GM04503 (cell line): ENCODE data around the gene DGKH.
"Not testable (repeated sequence)": the region's sequence is repeated elsewhere in the genome, so short reads cannot be mapped to it uniquely, and the experiment has no call there.

Experiments used
- DNase-seq: peaks from one replicate; pipeline ENCODE4 v3.0.0-alpha.2; 2012; ENCODE audit warnings: low read depth

DGKH gene

DNA sequence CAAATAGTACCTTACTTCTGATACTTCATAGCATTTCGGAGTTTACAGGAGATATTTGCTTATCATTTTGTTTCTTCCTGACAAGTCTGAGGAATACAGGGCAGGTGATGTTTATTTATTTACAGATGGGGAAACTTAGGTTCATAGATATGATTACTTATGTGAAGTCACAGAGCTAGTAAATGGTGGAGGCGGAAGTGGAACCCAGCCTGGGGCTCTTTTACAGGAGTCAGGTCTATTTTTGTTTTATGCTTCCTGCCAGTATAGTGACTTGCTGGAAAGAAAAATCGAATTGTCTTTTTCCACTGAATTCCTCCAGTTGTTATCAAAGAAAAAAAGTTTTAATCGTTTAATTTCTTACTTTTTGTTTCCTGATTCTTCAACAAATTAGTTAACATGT, 66.5 kb downstream of the DGKH start:
- DNase-seq, result no peak

DNA sequence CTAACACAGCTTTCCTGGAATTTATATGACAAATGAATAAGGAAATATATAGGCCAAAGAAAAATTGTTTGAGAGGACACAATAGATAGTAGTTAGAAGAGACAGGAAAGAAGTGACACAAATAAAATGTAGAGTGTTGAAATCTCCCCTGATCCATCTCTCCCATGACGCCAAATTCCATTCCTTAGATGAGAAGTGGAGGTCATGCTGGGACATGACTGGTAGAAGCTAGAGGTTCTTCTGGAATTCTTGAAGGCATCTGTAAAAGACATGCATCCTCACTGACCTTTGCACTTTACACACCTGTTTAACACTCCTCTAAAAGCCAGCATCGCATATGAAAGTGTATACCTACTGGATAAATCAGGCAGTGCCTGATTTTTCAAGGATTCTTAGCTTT, 67.8 kb downstream of the DGKH start:
- DNase-seq, result no peak

DNA sequence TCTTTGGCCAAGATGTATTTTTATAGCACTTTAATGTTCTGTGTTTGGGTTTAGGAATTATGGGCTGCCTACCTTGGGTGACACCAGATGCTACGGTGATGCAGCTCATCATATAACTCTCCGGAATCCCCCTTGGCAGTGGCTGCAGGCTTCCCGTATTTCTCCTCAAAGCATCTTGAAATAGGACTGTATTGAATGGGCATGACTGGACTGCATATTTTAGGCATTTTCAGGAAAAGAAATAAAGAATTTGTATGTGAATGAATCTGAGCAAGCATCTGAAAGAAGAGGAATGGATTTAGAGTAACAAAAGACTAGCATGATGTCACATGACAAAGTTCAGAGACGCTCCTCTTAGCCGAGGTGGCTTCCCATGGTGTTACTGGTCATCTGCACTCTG, 70.6 kb downstream of the DGKH start:
- no peak for DNase-seq

DNA sequence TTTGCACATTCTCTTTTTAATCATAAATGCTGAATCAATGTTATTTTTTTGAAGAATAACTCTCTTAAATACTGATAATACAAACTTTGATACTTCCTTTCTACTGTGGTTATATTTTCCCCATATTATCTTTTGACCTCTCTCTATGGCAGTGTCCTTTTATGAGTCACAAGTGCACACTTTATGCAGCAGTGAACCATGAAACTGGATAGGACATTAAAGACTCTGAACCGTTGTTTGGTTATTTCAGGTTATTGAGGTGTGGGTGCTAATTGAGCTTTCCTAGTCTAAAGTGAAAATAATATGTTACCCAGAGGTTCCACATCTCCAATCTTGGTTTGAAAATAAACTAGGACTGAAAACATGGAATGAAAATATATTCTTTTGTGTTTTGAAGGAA, 71.4 kb downstream of the DGKH start:
- no peak for DNase-seq

DNA sequence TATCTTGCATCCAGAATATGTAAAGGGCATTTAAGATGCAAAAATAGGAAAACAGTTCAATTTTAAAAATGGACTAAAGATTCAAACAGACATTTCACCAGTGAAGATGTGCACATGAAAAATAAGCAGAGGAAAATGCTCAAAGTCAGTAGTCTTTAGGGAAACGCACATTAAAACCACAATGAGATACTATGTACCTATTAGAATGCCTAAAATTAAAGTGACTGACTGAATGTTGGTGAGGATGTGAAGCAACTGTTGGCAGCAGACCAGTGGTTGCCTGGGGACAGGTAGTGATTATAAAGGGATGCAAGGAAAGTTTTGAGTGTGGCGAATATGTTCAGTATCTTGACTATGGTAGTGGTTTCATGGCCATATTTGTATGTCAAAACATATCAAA, 75.2 kb downstream of the DGKH start:
- no peak for DNase-seq

DNA sequence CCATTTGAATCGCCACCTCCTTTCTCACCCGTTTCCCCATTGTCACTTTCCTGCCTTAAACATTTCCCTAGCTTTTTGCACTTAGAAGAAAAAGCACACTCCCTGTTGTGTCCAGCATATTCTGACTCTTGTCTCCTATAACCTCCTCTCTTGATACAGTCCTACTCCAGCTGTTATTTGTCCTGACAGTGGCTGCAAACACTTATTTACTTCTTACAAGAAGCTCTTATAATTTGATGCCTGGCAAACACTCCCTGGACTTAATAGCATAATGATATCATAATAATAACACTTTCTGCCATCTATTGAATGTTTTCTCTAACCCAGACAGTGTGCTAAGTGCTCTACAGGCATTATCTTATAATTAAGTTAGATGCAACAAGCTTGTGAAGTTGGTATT, 76.6 kb downstream of the DGKH start:
- DNase-seq, result no peak

DNA sequence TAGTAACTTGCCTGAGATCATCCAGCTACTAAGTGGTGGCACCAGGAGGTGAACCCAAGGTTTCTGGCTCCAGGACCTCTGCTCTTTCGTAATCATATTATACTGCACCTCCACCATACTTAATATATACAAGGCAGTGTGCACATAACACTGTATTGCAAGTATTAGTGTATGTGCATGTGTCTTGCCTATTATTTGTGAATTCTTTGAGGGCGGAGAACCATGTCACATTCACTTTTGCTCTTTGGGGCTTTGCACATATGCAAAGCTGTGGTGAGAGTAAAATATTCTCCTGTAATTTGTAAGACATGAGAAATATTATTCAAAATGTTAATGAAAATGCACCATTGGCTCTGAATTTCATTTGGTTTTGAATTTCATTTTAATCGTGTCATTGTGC, 78.6 kb downstream of the DGKH start:
- DNase-seq, result no peak

DNA sequence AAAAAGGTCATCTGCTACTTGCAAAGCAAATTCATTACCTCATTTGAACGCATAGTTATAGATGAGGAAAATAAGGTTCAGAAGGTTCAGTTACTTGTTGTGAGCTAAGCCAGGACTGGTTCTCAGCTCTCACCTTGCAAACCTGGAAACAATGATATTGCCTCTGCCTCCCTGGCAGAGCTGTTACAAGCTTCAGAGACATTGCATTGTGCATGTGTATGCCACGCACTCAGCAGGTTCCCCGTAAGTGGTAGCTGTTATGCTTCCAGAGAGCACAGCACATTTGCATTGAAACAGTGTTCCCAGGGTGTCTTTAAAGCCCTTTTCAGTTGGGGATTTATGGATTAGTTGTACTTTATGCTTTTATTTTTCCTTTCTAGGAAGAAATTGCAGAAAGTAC, 80.6 kb downstream of the DGKH start:
- no peak for DNase-seq

DNA sequence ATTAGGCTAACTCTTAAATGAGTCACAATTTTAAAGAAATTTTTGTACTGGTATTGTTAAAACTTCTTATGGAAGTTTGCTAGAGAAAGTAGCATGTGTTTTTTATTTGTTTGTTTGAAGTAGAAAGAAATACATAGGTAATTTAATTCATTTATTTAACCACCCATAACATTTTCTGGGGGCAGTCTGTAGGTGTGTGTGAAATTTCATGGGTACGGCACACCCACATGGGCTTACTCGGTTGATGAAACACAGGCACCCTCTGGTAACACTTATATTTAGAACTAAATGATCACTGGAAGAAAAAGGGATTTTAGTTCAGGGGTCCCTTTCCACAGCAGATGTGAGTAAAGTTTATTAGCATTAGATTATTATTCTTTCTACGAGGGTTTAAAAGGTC, 88.1 kb downstream of the DGKH start:
- DNase-seq, result no peak

DNA sequence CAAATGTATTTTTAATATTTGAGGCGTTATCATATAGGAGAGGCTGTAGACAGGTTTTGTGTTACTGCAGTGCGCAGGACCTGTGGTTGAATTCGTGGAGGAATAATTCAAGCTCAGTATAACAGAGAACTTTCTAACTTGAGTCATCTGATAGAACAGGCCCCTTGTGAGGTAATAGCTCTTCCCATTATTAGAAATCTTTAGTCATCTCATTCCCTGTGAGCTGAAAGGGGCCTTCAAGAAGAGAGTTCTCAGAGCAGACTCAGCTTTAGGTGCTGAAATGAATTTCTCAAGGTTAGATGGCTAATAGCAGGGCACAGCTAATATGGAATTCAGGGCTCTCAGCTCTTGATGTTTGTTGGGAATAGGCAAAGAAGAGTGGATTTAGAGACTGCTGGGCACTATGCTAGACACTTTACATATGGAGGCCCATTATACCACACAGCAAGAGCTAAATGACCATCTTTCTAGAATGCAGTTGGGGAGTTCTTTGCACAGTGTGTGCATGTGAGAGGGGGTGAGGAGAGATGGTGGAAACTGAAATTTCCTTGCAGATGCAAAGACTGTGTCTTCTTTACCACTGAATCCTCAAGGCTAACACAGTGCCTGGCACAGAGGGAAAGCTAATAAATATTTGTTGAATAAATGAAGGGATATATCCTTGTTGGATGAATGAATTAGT, 89.5 kb downstream of the DGKH start:
- no peak for DNase-seq

DNA sequence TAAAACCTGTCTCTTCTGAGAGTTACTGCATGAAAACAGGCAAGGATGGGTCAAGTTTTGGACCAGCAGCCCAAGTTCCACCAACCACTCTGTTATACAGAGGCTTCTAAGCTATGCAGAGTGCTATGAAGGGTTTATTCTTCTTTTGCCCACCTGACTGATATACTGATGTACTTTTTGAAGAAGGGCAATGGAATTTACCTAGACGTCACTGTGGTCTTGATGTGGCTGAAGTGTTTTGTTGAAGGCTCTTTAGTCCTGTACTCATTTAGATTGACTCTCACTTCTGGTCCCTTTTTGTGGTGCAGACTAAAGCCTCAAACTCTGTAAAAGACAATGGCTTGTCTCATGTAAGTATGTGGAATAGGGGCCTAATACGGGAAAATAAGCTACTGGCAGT, 92.0 kb downstream of the DGKH start:
- no peak for DNase-seq

DNA sequence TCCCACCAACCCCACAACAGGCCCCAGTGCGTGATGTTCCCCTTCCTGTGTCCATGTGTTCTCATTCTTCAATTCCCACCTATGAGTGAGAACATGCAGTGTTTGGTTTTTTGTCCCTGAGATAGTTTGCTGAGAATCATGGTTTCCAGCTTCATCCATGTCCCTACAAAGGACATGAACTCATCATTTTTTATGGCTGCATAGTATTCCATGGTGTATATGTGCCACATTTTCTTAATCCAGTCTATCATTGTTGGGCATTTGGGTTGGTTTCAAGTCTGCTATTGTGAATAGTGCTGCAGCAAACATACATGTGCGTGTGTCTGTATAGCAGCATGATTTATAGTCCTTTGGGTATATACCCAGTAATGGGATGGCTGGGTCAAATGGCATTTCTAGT, 92.6 kb downstream of the DGKH start:
- DNase-seq, result not testable (repeated sequence)

DNA sequence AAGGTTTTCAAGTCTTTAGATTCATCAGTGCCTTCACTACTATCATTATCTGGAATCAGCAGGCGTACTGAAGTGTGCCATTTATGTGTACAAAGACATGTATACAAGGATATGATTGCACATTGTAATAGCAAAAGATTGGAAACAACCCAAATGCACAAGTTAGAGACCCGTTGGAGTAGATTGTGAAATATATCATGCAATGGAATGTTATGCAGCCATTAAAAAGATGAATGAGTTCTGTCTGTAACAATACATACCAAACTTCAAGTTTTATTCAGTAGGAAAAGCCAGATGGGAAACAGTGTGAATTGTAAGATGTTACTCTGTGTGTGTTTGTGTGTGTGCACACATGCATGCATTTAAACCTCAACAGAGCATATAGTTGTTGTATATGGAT, 97.9 kb downstream of the DGKH start:
- peak; percentile 6 for DNase-seq

DNA sequence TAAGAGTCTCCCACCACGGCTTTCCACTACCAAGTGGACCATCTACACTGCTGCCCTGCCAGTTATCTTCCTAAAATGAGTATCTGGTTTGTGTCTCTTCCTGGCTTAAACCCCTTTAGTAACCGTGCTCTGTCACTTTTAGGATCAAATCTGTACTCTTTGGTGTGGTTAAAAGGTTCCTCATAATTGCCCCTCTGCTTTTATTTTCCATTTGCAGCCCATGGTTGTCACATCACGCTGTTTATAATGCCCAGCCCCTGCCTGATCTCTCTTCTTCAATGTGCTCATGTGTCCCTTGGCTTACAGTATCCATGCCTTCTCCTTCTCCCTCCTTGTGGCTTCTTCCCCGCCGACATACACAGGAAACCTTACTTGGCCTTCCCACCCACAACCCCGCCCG, 100.1 kb downstream of the DGKH start:
- DNase-seq, result no peak

DNA sequence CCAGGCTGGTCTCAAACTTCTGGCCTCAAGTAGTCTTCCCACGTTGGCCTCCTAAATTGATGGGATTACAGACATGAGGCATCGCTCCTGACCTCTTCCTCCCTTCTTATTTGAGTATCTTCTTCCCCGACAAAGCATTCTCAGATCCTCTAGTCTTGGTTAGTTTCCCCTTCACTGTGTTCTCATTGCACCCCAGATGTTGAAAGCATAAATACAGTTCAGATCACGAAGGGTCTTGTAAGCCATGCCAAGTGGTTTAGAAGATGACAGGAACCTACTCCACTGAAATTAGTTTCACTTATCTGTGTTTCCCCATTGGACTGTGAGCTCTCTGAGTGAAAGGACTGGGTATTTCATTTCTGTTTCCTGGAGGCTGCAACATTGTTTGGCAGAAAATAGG, 100.7 kb downstream of the DGKH start:
- no peak for DNase-seq

DNA sequence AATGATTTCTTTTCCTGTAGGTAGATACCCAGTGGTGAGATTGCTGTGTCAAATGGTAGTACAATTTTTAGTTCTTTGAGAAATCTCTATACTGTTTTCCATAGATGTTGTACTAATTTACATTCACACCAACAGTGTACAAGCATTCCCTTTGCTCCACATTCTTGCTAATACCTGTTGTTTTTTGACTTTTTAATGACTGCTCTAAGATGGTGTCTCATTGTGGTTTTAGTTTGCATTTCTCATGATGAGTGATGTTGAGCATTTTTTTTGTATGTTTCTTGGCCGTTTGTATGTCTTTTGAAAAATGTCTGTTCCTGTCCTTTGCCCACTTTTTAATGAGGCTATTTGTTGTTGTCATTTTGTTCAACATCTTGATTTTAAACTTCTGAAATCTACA, 103.3 kb downstream of the DGKH start:
- no peak for DNase-seq

DNA sequence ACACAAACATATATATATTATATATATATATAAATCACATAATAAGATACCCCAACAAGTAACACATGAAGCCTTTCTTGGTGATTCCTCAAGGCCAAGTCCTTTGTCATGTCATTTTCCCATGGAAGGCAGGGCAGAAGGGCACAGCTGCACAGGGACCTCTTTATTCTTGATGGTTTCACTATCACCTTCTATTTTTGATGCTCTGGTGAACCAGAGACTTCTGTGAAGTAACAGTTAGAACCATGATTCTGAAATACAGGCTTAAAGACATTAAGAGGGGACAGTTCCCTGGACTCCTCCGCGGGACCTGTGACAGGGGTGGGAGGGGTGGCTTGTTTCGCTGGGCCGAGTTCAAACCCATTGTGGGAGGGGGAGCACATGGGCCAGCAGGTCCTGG, 104.0 kb downstream of the DGKH start:
- DNase-seq, result no peak

DNA sequence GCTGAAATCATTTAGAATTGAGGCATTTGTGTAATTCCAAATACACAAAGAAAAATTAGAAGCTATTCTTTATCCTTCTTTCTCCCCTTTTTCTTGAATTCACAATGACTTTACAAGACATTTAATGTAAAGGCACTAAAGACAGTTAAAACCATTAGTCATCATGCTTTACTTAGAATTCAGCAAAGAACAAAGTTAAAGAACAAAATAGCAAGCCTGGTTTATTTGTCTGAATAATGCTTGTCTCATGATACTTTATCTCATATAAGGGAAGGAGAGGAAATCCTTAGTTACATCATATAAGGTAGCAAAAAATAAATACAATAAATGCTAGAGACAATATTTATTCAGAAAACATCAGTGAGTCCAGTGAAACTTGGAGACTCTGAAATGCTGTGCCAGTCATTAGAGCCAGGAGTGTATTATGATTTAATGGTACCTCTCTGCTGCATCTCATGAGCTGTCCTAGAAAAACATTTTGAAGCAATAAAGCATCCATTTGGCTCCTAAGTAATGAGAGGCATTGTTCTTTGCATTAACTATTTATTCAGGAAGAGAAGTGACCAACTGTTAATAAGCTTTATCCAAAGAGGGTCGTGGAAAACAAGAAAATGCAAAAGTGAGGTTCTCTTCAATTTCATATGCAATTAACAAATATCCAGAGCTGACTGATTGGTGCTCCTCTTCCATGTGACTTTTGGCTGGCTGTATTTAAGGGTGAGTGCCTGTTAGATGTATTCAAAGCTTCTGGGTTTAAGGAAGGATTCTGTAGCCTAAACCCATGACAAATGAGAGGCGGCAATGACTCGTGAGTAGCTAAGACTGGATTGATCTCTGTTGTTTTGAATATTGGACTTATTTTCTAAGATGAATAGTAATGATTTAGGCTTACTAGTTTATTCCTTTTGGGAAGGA, 105.0 kb downstream of the DGKH start:
- no peak for DNase-seq

DNA sequence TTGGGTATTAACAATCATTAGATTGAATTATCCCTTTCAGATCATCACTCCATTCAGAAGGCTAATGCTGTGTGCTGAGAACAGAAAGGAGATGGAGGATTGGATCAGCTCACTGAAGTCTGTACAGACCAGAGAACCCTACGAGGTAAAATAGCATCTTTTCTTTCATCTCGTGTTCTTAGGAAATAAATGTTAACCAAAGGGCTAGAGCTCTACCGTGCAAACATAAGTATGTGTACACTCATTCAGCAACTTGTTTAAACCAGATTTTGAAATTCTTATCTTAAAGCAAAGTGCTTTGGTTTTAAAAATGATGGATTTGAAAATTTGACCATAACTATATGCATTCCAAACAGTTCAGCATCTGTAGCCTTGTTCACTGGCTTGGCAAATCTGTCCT, 106.8 kb downstream of the DGKH start:
- DNase-seq, result no peak

DNA sequence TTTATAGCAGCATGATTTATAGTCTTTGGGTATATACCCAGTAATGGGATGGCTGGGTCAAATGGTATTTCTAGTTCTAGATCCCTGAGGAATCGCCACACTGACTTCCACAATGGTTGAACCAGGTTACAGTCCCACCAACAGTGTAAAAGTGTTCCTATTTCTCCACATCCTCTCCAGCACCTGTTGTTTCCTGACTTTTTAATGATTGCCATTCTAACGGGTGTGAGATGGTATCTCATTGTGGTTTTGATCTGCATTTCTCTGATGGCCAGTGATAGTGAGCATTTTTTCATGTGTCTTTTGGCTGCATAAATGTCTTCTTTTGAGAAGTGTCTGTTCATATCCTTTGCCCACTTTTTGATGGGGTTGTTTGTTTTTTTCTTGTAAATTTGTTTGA, 114.9 kb downstream of the DGKH start:
- DNase-seq, result not testable (repeated sequence)

DNA sequence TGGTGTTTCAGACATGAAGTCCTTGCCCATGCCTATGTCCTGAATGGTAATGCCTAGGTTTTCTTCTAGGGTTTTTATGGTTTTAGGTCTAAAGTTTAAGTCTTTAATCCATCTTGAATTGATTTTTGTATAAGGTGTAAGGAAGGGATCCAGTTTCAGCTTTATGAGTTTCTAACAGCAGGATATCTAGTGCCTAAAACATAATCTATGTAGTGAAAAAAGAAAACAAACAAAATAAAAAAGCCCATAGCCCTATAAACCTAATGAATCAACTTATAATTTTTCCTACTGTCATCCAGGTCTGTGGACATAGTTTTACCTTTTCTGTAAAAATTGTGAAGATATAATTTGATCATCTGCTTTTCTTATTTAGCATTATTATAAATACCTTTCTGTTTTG, 115.5 kb downstream of the DGKH start:
- DNase-seq, result not testable (repeated sequence)

DNA sequence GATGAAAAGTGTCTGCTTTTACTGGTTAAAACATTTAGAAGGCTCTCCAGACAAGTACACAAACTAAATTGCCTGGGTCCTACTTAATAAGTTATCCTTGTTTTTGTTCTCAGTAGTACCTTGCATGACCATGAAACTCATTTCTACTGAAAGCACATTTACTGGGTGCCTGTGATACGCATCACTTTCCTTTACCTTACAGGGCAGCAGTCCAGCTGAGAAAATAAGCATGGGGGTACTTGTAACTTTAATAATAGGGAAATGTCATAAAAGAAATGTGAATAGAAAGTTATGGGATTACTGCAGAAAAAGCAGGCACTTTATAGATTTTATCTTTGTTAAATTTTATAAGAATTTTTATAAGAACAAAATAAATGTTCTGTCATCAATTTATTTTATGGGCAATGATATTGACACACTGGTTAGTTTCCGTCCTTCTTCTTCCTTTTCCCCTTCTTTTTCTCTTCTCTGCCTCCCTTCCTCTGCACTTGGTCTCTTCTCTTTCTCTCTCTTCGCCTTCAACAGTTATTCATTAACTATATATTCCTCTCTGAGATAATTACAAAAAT, 116.2 kb downstream of the DGKH start:
- no peak for DNase-seq

DNA sequence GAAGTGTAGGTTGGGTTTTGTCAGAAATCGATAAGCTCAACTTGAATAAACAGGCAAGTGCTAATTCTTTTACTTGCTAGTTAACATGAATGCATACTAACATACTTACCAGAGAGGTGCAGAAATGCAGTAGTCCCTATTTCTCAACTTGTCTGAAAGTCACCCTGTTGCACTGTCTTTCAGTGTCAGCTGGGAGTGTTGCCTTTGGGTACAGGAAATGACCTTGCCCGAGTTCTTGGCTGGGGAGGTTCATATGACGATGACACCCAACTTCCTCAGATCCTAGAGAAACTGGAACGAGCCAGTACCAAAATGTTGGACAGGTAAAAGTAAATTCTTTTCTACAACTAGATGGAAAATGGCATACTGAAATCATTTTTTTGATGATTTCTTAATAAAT, 120.0 kb downstream of the DGKH start:
- DNase-seq, result no peak
